ENCODE measurements around the gene LAMA3. TPM values are rescaled to one million over a fixed set of nuclear protein-coding genes. Genes with fewer than 3 reads are reported as not detected.

LAMA3 gene
- total and polyA plus RNA-seq, 10 donors: 1.3 to 7.1 (median 3.0) TPM

GRCh38 chr18:23885750-23886149 lies 196.5 kb downstream of the LAMA3 start:
- DNase-seq: no peak
- WGBS, 5 donors: 23 to 41% (median 33%) methylated on average over 2 of the region's 2 CpGs
- Histone ChIP-seq H3K27me3 (replicated peaks in 1 of 7) (no peaks in the 10 kb centered on the region), H3K4me1 (peaks cover 0 to 21% (median 9%) of the 10 kb centered on the region in 6 donors), H3K9me3 (no peaks in the 10 kb centered on the region), H3K4me3 (no peak overlapping the region), H3K36me3 (no peaks in the 10 kb centered on the region), H3K27ac (peak overlapping the region in 3 of 8 donors; percentile 17 to 21 (median 19))
- TF ChIP-seq POLR2A (IDR thresholded peaks at IDR 0.05) (no peak), POLR2AphosphoS5 (IDR thresholded peaks at IDR 0.05) (no peak), CTCF (IDR thresholded peaks at IDR 0.05 in 8 of 11, conservative IDR thresholded peaks at IDR 0.05 in 3 of 11) (no peak)
- intact Hi-C loops (cut with DNase I; ENCODE audit: low total_unique reads): no loop called here

- Histone ChIP-seq H3K27ac (no peak overlapping the region), H3K4me1 (peaks cover 0 to 21% (median 9%) of the 10 kb centered on the region in 6 donors), H3K9me3 (no peaks in the 10 kb centered on the region), H3K27me3 (replicated peaks in 1 of 7) (no peaks in the 10 kb centered on the region), H3K36me3 (no peaks in the 10 kb centered on the region), H3K4me3 (no peak overlapping the region)
- TF ChIP-seq POLR2AphosphoS5 (IDR thresholded peaks at IDR 0.05) (no peak), POLR2A (IDR thresholded peaks at IDR 0.05) (no peak), CTCF (IDR thresholded peaks at IDR 0.05 in 8 of 11, conservative IDR thresholded peaks at IDR 0.05 in 3 of 11) (no peak)
- intact Hi-C loops (cut with DNase I; ENCODE audit: low total_unique reads): no loop called here
- no peak for DNase-seq
- 71 to 83% (median 79%) methylated on average over 3 of the region's 3 CpGs for WGBS, 5 donors
These were observed 197.8 kb downstream of the LAMA3 start for GRCh38 chr18:23887035-23887434.

- Histone ChIP-seq H3K36me3 (no peaks in the 10 kb centered on the region), H3K27ac (no peak overlapping the region), H3K27me3 (replicated peaks in 1 of 7) (no peaks in the 10 kb centered on the region), H3K4me3 (no peak overlapping the region), H3K9me3 (no peaks in the 10 kb centered on the region), H3K4me1 (peaks cover 0 to 21% (median 9%) of the 10 kb centered on the region in 6 donors)
- TF ChIP-seq CTCF (IDR thresholded peaks at IDR 0.05 in 8 of 11, conservative IDR thresholded peaks at IDR 0.05 in 3 of 11) (no peak), POLR2AphosphoS5 (IDR thresholded peaks at IDR 0.05) (no peak), POLR2A (IDR thresholded peaks at IDR 0.05) (no peak)
- no peak for DNase-seq
- WGBS, 5 donors: 80 to 88% (median 81%) methylated on average over 2 of the region's 2 CpGs
- intact Hi-C loops (cut with DNase I; ENCODE audit: low total_unique reads): no loop called here
These were observed 198.2 kb downstream of the LAMA3 start for GRCh38 chr18:23887493-23887892.

- no peaks in the 10 kb centered on the region for H3K27me3 ChIP-seq (replicated peaks in 1 of 7)
- no peaks in the 10 kb centered on the region for H3K9me3 ChIP-seq
- no peak for DNase-seq
- no peaks in the 10 kb centered on the region for H3K36me3 ChIP-seq
- no peak overlapping the region for H3K4me3 ChIP-seq
- H3K4me1 ChIP-seq: peaks cover 0 to 21% (median 9%) of the 10 kb centered on the region in 6 donors
- TF ChIP-seq POLR2AphosphoS5 (IDR thresholded peaks at IDR 0.05) (no peak), CTCF (IDR thresholded peaks at IDR 0.05 in 8 of 11, conservative IDR thresholded peaks at IDR 0.05 in 3 of 11) (no peak), POLR2A (IDR thresholded peaks at IDR 0.05) (no peak)
- intact Hi-C loops (cut with DNase I; ENCODE audit: low total_unique reads): no loop called here
- WGBS, 5 donors: 71 to 91% (median 84%) methylated on average over 1 of the region's 1 CpG
- H3K27ac ChIP-seq: no peak overlapping the region
These were observed 199.6 kb downstream of the LAMA3 start for GRCh38 chr18:23888881-23889280.

All from spleen (tissue), 11 donors.